ENCODE measurements around the gene ACTR10. TPM values are rescaled to one million over a fixed set of nuclear protein-coding genes. Genes with fewer than 3 reads are reported as not detected.
A peak's percentile ranks its signal among the peaks of the same experiment; 100 is the strongest.

Gene ACTR10
- total and polyA plus RNA-seq, 9 of the 15 experiments (the other 6 are each of a cell fraction or from before 2014, with no cell fraction given), result 22.0 to 66.1 (median 34.1) TPM

DNA sequence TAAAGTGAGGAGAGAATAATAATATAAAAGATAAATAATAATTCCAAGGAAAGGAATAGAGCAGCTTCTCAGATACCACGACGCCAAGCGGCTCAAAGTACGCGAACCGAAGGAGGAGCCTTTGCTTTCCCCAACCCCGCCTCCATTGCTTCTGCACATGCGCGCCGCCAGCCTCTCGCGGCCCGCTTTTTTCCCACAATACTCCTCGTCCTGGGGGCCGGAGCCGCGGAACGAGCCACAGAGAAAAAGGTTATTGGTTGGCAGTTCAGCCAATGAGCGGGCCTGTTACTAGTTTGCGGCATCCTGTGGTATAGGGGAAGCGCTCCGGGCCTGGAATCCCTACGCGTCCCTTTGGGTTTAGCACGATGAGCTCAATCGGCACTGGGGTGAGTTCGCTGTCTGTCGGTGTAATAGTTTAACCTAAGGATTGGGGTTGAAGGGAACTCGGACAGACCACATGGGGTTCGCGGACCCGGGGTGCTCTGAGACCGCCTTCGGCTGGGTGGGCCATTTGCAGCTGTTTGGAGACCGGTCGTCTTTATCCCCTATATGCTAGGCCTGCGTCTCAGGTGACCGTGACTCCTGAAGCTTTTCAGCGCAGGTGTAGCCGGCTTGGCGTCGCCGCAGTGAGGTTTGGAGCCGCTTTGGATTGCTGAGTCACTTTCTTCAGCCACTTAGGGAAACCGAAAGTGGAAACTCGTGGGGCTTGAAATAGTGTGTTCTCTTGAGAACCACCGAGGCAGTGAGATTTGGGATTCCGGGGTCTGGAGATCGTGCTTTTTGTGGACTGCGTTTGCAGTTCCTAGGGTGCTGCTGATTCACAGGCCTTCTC is 44.8 kb downstream of the ACTR10 start, which contains the start of gene PSMA3 (continued):
- TF ChIP-seq, protein P1, sequence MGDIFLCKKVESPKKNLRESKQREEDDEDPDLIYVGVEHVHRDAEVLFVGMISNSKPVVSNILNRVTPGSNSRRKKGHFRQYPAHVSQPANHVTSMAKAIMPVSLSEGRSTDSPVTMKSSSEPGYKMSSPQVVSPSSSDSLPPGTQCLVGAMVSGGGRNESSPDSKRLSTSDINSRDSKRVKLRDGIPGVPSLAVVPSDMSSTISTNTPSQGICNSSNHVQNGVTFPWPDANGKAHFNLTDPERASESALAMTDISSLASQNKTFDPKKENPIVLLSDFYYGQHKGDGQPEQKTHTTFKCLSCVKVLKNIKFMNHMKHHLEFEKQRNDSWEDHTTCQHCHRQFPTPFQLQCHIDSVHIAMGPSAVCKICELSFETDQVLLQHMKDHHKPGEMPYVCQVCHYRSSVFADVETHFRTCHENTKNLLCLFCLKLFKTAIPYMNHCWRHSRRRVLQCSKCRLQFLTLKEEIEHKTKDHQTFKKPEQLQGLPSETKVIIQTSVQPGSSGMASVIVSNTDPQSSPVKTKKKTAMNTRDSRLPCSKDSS (IDR thresholded peaks at IDR 0.05; ENCODE audit: low read depth, partially characterized antibody), result no peak
- TF ChIP-seq MCM7 (IDR thresholded peaks at IDR 0.05) (no peak), MAFK (IDR thresholded peaks at IDR 0.05; ENCODE audit: low read length) (peak; percentile 72), ZNF23 (CRISPR knock-in tag; IDR thresholded peaks at IDR 0.05) (no peak), TBL1XR1 (IDR thresholded peaks at IDR 0.05; ENCODE audit: low read length in 2 of 2) (no peak), HLTF (IDR thresholded peaks at IDR 0.05) (no peak), BRF1 (IDR thresholded peaks at IDR 0.05; ENCODE audit: borderline replicate concordance, extremely low read depth, insufficient read length) (no peak), RBM17 (IDR thresholded peaks at IDR 0.05; ENCODE audit: borderline replicate concordance, low read depth, low read length) (no peak), ZNF436 (CRISPR knock-in tag; IDR thresholded peaks at IDR 0.05) (no peak), TRIM24 (IDR thresholded peaks at IDR 0.05) (no peak), SMAD4 (CRISPR knock-in tag; conservative IDR thresholded peaks at IDR 0.05) (peak; percentile 51; the same call in 1 of the 2 replicates), ZNF324 (CRISPR knock-in tag; IDR thresholded peaks at IDR 0.05) (no peak), ZBTB7A (IDR thresholded peaks at IDR 0.05; ENCODE audit: borderline replicate concordance, control insufficient read depth, low read depth, low read length) (no peak), NFE2 (IDR thresholded peaks at IDR 0.05; ENCODE audit: low read depth) (peak; percentile 91), PTBP1 (IDR thresholded peaks at IDR 0.05; ENCODE audit: low read depth, low read length) (no peak)
- TF ChIP-seq, protein P2, sequence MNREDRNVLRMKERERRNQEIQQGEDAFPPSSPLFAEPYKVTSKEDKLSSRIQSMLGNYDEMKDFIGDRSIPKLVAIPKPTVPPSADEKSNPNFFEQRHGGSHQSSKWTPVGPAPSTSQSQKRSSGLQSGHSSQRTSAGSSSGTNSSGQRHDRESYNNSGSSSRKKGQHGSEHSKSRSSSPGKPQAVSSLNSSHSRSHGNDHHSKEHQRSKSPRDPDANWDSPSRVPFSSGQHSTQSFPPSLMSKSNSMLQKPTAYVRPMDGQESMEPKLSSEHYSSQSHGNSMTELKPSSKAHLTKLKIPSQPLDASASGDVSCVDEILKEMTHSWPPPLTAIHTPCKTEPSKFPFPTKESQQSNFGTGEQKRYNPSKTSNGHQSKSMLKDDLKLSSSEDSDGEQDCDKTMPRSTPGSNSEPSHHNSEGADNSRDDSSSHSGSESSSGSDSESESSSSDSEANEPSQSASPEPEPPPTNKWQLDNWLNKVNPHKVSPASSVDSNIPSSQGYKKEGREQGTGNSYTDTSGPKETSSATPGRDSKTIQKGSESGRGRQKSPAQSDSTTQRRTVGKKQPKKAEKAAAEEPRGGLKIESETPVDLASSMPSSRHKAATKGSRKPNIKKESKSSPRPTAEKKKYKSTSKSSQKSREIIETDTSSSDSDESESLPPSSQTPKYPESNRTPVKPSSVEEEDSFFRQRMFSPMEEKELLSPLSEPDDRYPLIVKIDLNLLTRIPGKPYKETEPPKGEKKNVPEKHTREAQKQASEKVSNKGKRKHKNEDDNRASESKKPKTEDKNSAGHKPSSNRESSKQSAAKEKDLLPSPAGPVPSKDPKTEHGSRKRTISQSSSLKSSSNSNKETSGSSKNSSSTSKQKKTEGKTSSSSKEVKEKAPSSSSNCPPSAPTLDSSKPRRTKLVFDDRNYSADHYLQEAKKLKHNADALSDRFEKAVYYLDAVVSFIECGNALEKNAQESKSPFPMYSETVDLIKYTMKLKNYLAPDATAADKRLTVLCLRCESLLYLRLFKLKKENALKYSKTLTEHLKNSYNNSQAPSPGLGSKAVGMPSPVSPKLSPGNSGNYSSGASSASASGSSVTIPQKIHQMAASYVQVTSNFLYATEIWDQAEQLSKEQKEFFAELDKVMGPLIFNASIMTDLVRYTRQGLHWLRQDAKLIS (CRISPR knock-in tag; IDR thresholded peaks at IDR 0.05), result no peak; the same call in 1 of the 2 replicates
- TF ChIP-seq, protein P3, sequence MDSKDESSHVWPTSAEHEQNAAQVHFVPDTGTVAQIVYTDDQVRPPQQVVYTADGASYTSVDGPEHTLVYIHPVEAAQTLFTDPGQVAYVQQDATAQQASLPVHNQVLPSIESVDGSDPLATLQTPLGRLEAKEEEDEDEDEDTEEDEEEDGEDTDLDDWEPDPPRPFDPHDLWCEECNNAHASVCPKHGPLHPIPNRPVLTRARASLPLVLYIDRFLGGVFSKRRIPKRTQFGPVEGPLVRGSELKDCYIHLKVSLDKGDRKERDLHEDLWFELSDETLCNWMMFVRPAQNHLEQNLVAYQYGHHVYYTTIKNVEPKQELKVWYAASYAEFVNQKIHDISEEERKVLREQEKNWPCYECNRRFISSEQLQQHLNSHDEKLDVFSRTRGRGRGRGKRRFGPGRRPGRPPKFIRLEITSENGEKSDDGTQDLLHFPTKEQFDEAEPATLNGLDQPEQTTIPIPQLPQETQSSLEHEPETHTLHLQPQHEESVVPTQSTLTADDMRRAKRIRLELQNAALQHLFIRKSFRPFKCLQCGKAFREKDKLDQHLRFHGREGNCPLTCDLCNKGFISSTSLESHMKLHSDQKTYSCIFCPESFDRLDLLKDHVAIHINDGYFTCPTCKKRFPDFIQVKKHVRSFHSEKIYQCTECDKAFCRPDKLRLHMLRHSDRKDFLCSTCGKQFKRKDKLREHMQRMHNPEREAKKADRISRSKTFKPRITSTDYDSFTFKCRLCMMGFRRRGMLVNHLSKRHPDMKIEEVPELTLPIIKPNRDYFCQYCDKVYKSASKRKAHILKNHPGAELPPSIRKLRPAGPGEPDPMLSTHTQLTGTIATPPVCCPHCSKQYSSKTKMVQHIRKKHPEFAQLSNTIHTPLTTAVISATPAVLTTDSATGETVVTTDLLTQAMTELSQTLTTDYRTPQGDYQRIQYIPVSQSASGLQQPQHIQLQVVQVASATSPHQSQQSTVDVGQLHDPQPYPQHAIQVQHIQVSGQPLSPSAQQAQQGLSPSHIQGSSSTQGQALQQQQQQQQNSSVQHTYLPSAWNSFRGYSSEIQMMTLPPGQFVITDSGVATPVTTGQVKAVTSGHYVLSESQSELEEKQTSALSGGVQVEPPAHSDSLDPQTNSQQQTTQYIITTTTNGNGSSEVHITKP (IDR thresholded peaks at IDR 0.05; ENCODE audit: partially characterized antibody), result peak; percentile 31
- TF ChIP-seq, protein P4, sequence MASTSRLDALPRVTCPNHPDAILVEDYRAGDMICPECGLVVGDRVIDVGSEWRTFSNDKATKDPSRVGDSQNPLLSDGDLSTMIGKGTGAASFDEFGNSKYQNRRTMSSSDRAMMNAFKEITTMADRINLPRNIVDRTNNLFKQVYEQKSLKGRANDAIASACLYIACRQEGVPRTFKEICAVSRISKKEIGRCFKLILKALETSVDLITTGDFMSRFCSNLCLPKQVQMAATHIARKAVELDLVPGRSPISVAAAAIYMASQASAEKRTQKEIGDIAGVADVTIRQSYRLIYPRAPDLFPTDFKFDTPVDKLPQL (IDR thresholded peaks at IDR 0.05; ENCODE audit: extremely low read depth, insufficient read length), result no peak
